DMS 273 (cell line): ENCODE results near the gene ERRFI1.

Source experiments
- DNase-seq: peaks from one replicate; lab custom pipeline; 2025; ENCODE audit not compliant: unreplicated experiment; lab: John Stamatoyannopoulos, UW

Gene ERRFI1

GRCh38 chr1:8019229-8019620, 6.9 kb downstream of the ERRFI1 start:
- no peak for DNase-seq

- no peak for DNase-seq
Measured at GRCh38 chr1:8018492-8019228, 7.4 kb downstream of the ERRFI1 start.

DNA sequence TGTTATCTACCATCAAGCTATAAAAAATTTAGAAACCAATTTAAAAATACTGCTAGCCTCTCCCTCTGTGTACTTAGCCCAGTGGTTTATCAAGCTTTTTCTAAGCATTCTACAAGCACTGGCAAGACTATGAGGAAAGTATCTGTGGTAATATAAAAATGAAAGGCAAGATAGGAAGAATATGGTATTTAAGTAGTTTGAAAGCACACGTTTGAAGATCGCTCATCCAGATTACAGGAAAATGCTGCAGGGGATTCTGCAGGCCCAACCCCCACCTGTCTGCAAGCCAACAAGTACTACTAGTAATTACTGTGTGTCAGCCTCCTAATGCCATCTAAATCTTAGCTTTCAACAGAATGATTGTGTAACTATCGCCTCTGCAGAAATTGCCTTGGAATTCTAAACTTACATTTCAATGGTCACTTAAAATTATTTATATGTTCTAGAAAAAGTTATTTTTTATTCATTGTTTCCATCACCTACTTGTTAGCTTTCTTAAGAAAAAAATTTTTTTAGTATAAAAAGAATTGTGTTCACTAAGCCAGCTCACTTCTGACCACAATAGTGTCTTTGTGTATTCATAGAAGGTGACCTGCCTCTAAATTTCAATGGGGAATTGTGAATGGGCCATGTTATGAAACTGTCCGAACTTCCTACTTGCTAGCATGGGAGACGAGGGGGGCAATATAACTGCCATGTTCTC, 8.5 kb downstream of the ERRFI1 start:
- DNase-seq: peak; percentile 10

GRCh38 chr1:8016895-8017241, 9.2 kb downstream of the ERRFI1 start:
- DNase-seq: no peak

GRCh38 chr1:8016210-8016894, 9.8 kb downstream of the ERRFI1 start:
- DNase-seq: peak; percentile 35

- peak; percentile 26 for DNase-seq
Measured at GRCh38 chr1:8015809-8016165, 10.3 kb downstream of the ERRFI1 start.

GRCh38 chr1:8015036-8015808, 10.9 kb downstream of the ERRFI1 start:
- DNase-seq: peak; percentile 78

GRCh38 chr1:8014381-8014988, 11.6 kb downstream of the ERRFI1 start:
- DNase-seq: no peak

GRCh38 chr1:8013800-8014199, 12.3 kb downstream of the ERRFI1 start:
- DNase-seq: no peak

GRCh38 chr1:8013399-8013798, 12.7 kb downstream of the ERRFI1 start:
- DNase-seq: no peak

GRCh38 chr1:8012955-8013354, 13.2 kb downstream of the ERRFI1 start:
- DNase-seq: no peak

GRCh38 chr1:8011923-8012858, 13.9 kb downstream of the ERRFI1 start:
- no peak for DNase-seq

DNA sequence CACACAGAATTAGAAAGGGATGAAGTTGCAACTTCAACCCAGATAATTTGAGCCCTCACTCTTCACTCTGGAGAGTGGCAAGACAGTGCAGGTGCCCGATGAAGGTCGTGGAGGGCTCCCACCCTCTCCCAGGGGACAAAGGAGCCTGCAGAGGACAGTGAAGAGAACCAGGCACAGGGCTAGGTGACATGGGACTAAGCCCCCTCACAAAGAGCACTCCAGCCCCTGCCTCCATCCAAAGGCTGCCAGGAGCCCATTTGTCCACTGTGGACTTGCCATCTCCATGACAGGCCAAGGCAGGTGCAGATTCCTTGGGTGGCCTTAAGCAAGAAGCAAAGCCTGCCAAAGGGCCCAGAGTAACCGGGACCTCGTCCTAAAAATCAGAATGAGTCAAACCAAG, 15.1 kb downstream of the ERRFI1 start:
- DNase-seq: no peak

- no peak for DNase-seq
Measured at GRCh38 chr1:8010080-8010664, 15.9 kb downstream of the ERRFI1 start.

- DNase-seq: no peak
Measured at GRCh38 chr1:8009043-8010002, 16.8 kb downstream of the ERRFI1 start.

DNA sequence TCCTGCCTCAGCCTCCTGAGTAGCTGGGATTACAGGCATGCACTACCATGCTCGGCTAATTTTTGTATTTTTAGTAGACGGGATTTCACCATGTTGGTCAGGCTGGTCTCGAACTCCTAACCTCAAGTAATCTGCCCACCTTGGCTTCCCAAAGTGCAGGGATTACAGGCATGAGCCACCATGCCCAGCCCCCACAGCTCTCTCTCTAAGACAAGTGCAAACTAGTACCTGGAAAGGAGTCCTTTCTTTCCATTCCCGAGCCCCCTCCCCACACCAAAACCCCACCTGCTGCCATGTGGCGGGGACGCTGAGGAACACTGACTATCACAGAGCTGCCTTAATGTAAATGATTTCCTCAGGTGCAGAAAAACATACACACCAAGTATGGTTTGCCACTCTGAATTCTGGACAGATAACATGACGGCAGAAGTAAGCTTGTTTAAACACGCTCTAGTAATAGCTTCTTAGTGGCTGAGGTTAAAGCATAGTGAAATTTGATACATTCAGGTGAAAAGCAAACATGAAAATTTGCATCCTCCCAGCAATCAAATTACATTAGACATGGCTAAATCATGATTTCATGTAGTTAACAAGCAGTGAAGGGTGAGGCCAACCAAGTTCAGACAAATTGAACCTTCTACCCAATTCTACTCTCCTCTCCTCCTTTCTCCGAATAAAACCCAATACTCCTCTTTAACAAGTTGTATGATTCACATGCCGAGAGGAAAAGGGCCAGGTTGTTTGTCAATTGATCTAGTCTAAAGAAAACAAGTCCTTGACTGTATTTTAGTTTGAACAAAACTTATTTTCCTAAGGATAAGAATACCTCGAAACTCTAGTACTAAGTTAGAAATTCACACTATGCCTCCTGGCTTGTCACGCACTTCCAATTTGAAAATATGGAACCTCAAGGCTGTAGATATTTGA, 19.8 kb downstream of the ERRFI1 start:
- DNase-seq: peak; percentile 55

- DNase-seq: peak; percentile 82
Measured at GRCh38 chr1:8004803-8005573, 21.1 kb downstream of the ERRFI1 start.
